HG03457 (cell line): ENCODE measurements around the gene MYLK4.

Experiments
- ATAC-seq: cut with Tn5 transposase; IDR thresholded peaks from one replicate; pipeline ENCODE4 v1.9.1; 2021; ENCODE audit warnings: moderate number of reproducible peaks; ENCODE audit not compliant: unreplicated experiment

The MYLK4 gene

GRCh38 chr6:2634139-2634964, 116.4 kb downstream of the MYLK4 start:
- no peak for ATAC-seq

GRCh38 chr6:2633736-2634135, 117.0 kb downstream of the MYLK4 start:
- ATAC-seq = no peak

- no peak for ATAC-seq
These were observed 117.6 kb downstream of the MYLK4 start for GRCh38 chr6:2632976-2633584.

- ATAC-seq = no peak
These were observed 118.4 kb downstream of the MYLK4 start for GRCh38 chr6:2632368-2632767.

GRCh38 chr6:2630891-2631571, 119.7 kb downstream of the MYLK4 start:
- no peak for ATAC-seq

GRCh38 chr6:2630359-2630758, 120.4 kb downstream of the MYLK4 start:
- ATAC-seq = no peak

- ATAC-seq = no peak
These were observed 124.3 kb downstream of the MYLK4 start for GRCh38 chr6:2626401-2626800.

GRCh38 chr6:2625581-2625980, 125.1 kb downstream of the MYLK4 start:
- no peak for ATAC-seq

- ATAC-seq = no peak
These were observed 126.5 kb downstream of the MYLK4 start for GRCh38 chr6:2624177-2624576.

GRCh38 chr6:2623295-2623694, 127.4 kb downstream of the MYLK4 start:
- no peak for ATAC-seq

GRCh38 chr6:2622671-2623070, 128.1 kb downstream of the MYLK4 start:
- ATAC-seq = no peak

- ATAC-seq = no peak
These were observed 131.1 kb downstream of the MYLK4 start for GRCh38 chr6:2619651-2620050.

- no peak for ATAC-seq
These were observed 133.0 kb downstream of the MYLK4 start for GRCh38 chr6:2617729-2618128.

- ATAC-seq = no peak
These were observed 133.9 kb downstream of the MYLK4 start for GRCh38 chr6:2616811-2617210.

- ATAC-seq = no peak
These were observed 135.5 kb downstream of the MYLK4 start for GRCh38 chr6:2615251-2615650.

GRCh38 chr6:2614846-2615245, 135.9 kb downstream of the MYLK4 start:
- ATAC-seq = no peak

GRCh38 chr6:2614155-2614554, 136.6 kb downstream of the MYLK4 start:
- ATAC-seq = no peak
